H1 (cell line): ENCODE measurements around the gene SNED1. TPM values are rescaled to one million over a fixed set of nuclear protein-coding genes. Genes with fewer than 3 reads are reported as not detected.

Experiments used
- CTCF ChIA-PET: fragments of 300-600 bp; sonication (Branson Sonifier 250); formaldehyde crosslinking; loops from one replicate; lab custom pipeline; 2021; ENCODE audit not compliant: partially characterized antibody; lab: Charles Lee
- POLR2A ChIA-PET: fragments of 300-600 bp; sonication (Branson Sonifier 250); formaldehyde crosslinking; loops from one replicate; lab custom pipeline; 2021; ENCODE audit warnings: inconsistent platforms; ENCODE audit not compliant: partially characterized antibody; lab: Charles Lee
- DNase-seq, 2 experiments: peaks; one replicate each; pipeline versions ENCODE4 v3.0.0 to v3.0.0-alpha.2; 2010 to 2022; ENCODE audit warnings: low spot score in 2 of 2, low read depth in 1 of 2, mixed read lengths in 1 of 2
- FAIRE-seq: peaks from 2 replicates; lab custom pipeline; 2011; peaks lifted over from hg19 to GRCh38; lab: Jason Lieb, UNC
- H2AFZ ChIP-seq: 2 replicates; pipeline ENCODE4 v1.8.1; 2012; ENCODE audit warnings: low read length, inconsistent platforms
- H2AK5ac ChIP-seq: 2 replicates; pipeline ENCODE4 v1.6.1; 2013; ENCODE audit warnings: low read depth, low read length
- H2BK120ac ChIP-seq: replicated peaks from 2 replicates; pipeline ENCODE3; 2013; ENCODE audit warnings: low read depth, low read length, inconsistent platforms
- H2BK12ac ChIP-seq: 2 replicates; pipeline ENCODE4 v1.6.1; 2013; ENCODE audit warnings: low read depth, low read length
- H2BK15ac ChIP-seq: 2 replicates; pipeline ENCODE4 v1.6.1; 2013; ENCODE audit warnings: low read length
- H2BK20ac ChIP-seq: 2 replicates; pipeline ENCODE4 v1.6.1; 2013; ENCODE audit warnings: low read length
- H2BK5ac ChIP-seq: 2 replicates; pipeline ENCODE4 v1.6.1; 2013; ENCODE audit warnings: low read depth, low read length
- H3K14ac ChIP-seq: 2 replicates; pipeline ENCODE4 v1.6.1; 2013; ENCODE audit warnings: inconsistent platforms; ENCODE audit not compliant: insufficient read length
- H3K18ac ChIP-seq: 2 replicates; pipeline ENCODE4 v1.6.1; 2013; ENCODE audit warnings: low read length; ENCODE audit errors: extremely low read depth
- H3K23ac ChIP-seq: 2 replicates; pipeline ENCODE4 v1.6.1; 2013; ENCODE audit warnings: inconsistent platforms; ENCODE audit not compliant: insufficient read length
- H3K23me2 ChIP-seq: 2 replicates; pipeline ENCODE4 v1.6.1; 2013; ENCODE audit warnings: low read depth, low read length
- H3K27ac ChIP-seq: 2 replicates; pipeline ENCODE4 v1.6.1; 2011; ENCODE audit warnings: low read depth, low read length, inconsistent platforms
- H3K27me3 ChIP-seq, 4 experiments: replicated peaks in 1 of 4; 1 replicate in 1 of 4; 2 replicates in 3 of 4; pipeline versions ENCODE4 v1.6.1 to v1.8.1; 2011 to 2013; ENCODE audit warnings: low read length in 3 of 4, mild to moderate bottlenecking in 3 of 4, inconsistent platforms in 2 of 4, mixed read lengths in 2 of 4, moderate library complexity in 1 of 4; ENCODE audit not compliant: control insufficient read depth in 3 of 4, insufficient read depth in 3 of 4; ENCODE audit errors: extremely low read depth in 1 of 4
- H3K36me3 ChIP-seq, 4 experiments: 2 replicates each; pipeline versions ENCODE4 v1.6.1 to v1.8.1; 2011 to 2013; ENCODE audit warnings: mild to moderate bottlenecking in 4 of 4, low read length in 3 of 4, moderate library complexity in 2 of 4, control low read depth in 1 of 4, inconsistent platforms in 1 of 4; ENCODE audit not compliant: insufficient read depth in 4 of 4, control insufficient read depth in 2 of 4
- H3K4ac ChIP-seq: replicated peaks from 2 replicates; pipeline ENCODE3; 2013; ENCODE audit warnings: low read length, low read depth, mixed read lengths, inconsistent platforms; ENCODE audit not compliant: insufficient read length
- H3K4me1 ChIP-seq, 4 experiments: replicated peaks in 1 of 4; 1 replicate in 1 of 4; 2 replicates in 3 of 4; pipeline versions ENCODE4 v1.6.1 to v1.8.1; 2011 to 2013; ENCODE audit warnings: low read length in 3 of 4, inconsistent platforms in 2 of 4, mixed read lengths in 1 of 4; ENCODE audit not compliant: insufficient read depth in 4 of 4, control insufficient read depth in 3 of 4
- H3K4me2 ChIP-seq, 2 experiments: 2 replicates each; pipeline versions ENCODE4 v1.6.1 to v1.8.1; 2011 to 2013; ENCODE audit warnings: low read depth in 2 of 2, low read length in 2 of 2, control low read depth in 1 of 2, inconsistent platforms in 1 of 2, mild to moderate bottlenecking in 1 of 2; ENCODE audit not compliant: insufficient read depth in 1 of 2
- H3K4me3 ChIP-seq, 4 experiments: fragments of 200-600, 300-600 bp in 1 of 4; sonication (generic), shearing (Covaris generic), sonication (Bioruptor Twin) in 1 of 4; 2 replicates each; pipeline versions ENCODE4 v1.5.1 to v1.8.1; 2011 to 2016; ENCODE audit warnings: low read length in 4 of 4, low read depth in 3 of 4, control low read depth in 2 of 4, inconsistent platforms in 2 of 4, mild to moderate bottlenecking in 2 of 4, mixed read lengths in 1 of 4, moderate library complexity in 1 of 4; ENCODE audit not compliant: insufficient read depth in 2 of 4; ENCODE audit errors: extremely low read depth in 1 of 4
- H3K56ac ChIP-seq: replicated peaks from 2 replicates; pipeline ENCODE3; 2013; ENCODE audit warnings: low read depth, mild to moderate bottlenecking, mixed read lengths, low read length, inconsistent platforms; ENCODE audit not compliant: insufficient read length
- H3K79me1 ChIP-seq: 2 replicates; pipeline ENCODE4 v1.6.1; 2013; ENCODE audit warnings: low read depth, low read length, control low read depth
- H3K79me2 ChIP-seq, 2 experiments: 2 replicates each; pipeline versions ENCODE4 v1.6.1 to v1.8.1; 2012 to 2013; ENCODE audit warnings: low read length in 2 of 2, mild to moderate bottlenecking in 2 of 2, inconsistent platforms in 1 of 2; ENCODE audit not compliant: insufficient read depth in 2 of 2, control insufficient read depth in 1 of 2
- H3K9ac ChIP-seq, 4 experiments: replicated peaks in 1 of 4; 1 replicate in 1 of 4; 2 replicates in 3 of 4; pipeline versions ENCODE4 v1.6.1 to v1.8.1; 2011 to 2013; ENCODE audit warnings: low read depth in 3 of 4, low read length in 3 of 4, control low read depth in 2 of 4, mild to moderate bottlenecking in 2 of 4, moderate library complexity in 2 of 4, inconsistent platforms in 1 of 4; ENCODE audit errors: extremely low read depth in 1 of 4
- H3K9me3 ChIP-seq, 2 experiments: 2 replicates each; pipeline versions ENCODE4 v1.6.1 to v1.8.1; 2012 to 2013; ENCODE audit warnings: mild to moderate bottlenecking in 2 of 2, moderate library complexity in 2 of 2, control low read depth in 1 of 2, inconsistent platforms in 1 of 2, low read depth in 1 of 2, low read length in 1 of 2, mixed read lengths in 1 of 2; ENCODE audit not compliant: insufficient read depth in 2 of 2
- H4K20me1 ChIP-seq, 2 experiments: replicated peaks in 1 of 2; 2 replicates each; pipeline versions ENCODE3 to v1.8.1; 2011 to 2013; ENCODE audit warnings: inconsistent platforms in 2 of 2, low read length in 2 of 2, mild to moderate bottlenecking in 1 of 2; ENCODE audit not compliant: insufficient read depth in 2 of 2, control insufficient read depth in 1 of 2
- H4K5ac ChIP-seq: 2 replicates; pipeline ENCODE4 v1.6.1; 2013; ENCODE audit warnings: low read length, low read depth, mixed read lengths, inconsistent platforms; ENCODE audit not compliant: insufficient read length
- H4K8ac ChIP-seq: 2 replicates; pipeline ENCODE4 v1.8.0; 2013; ENCODE audit warnings: mild to moderate bottlenecking, moderate library complexity, low read length, inconsistent platforms; ENCODE audit not compliant: insufficient read depth; ENCODE audit errors: extremely low read depth
- H4K91ac ChIP-seq: replicated peaks from 2 replicates; pipeline ENCODE3; 2013; ENCODE audit warnings: low read length, mixed read lengths, inconsistent platforms; ENCODE audit not compliant: insufficient read length
- CTBP2 ChIP-seq: IDR thresholded peaks from 2 replicates; pipeline ENCODE4 v1.7.0; 2011; ENCODE audit warnings: borderline replicate concordance, mild to moderate bottlenecking, moderate library complexity, mixed read lengths, low read length; ENCODE audit not compliant: insufficient read depth, insufficient read length
- SAP30 ChIP-seq: fragments of 300-600 bp; sonication (generic); IDR thresholded peaks from 2 replicates; pipeline ENCODE4 v1.7.1; 2012; ENCODE audit warnings: low read length, moderate library complexity, mild to moderate bottlenecking, inconsistent platforms; ENCODE audit not compliant: insufficient read depth, insufficient replicate concordance
- WGBS, 2 experiments: shearing (Covaris generic) in 1 of 2; methylation state at CpG; one replicate each; pipeline versions ENCODE4 v1.1.6 to v1.1.7; 2013 to 2015; ENCODE audit warnings: low lambda C conversion rate in 2 of 2, mixed read lengths in 2 of 2, inconsistent platforms in 1 of 2, low coverage in 1 of 2, missing lambda C conversion rate in 1 of 2; ENCODE audit not compliant: insufficient replicate concordance in 2 of 2, insufficient coverage in 1 of 2, insufficient read length in 1 of 2; ENCODE audit errors: extremely low coverage in 1 of 2, missing lambda C conversion rate in 1 of 2; 5-methylcytosine and 5-hydroxymethylcytosine counted together
- polyA plus RNA-seq, 7 experiments: library from polyadenylated mRNA; depleted of rRNA in 3 of 7; stranded (reverse) in 5 of 7; unstranded in 2 of 7; fragments of >200 nt in 5 of 7; fragments of 200-250 nt in 2 of 7; gene quantifications; 1 replicate in 5 of 7; 2 replicates in 1 of 7; 4 replicates in 1 of 7; pipeline versions ENCODE4 v1.2.1 to v1.2.3, GENCODE V29; 2011 to 2013; ENCODE audit warnings: missing spikeins in 2 of 7, mixed read lengths in 2 of 7
- total RNA-seq: library from RNA; stranded (reverse); fragmentation: NEBNext Ultra II Directional; extraction: Animal tissue kit (Norgen Biotek cat#: 25700); gene quantifications from 2 replicates; pipeline ENCODE4 v1.2.1, GENCODE V29; 2021

SNED1 gene
- total and polyA plus RNA-seq, 2 of the 8 experiments (the other 6 are each of a cell fraction or from before 2014, with no cell fraction given) = 1.9 TPM

DNA sequence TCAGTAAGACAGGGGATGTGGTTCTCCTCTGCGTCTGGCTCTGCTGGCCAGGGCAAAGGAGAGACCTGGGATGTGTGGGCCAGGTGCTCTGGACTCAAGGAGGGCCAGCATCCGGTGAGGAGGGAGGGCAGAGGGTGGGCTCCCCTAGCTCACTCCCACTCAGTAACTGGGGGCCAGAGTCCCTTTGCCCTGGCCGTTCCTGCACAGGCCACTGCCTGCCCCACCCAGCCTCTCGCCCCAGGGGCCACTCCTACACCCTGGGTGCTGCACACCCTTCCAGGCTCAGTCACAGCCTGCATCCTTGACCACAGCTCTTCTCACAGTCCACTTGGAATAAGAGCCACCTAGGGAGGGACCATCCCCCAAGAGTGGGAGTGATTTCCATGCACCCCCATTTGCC lies 41.0 kb downstream of the SNED1 start:
- Histone ChIP-seq H2BK12ac (no peak overlapping the region), H3K27me3 (peaks cover 0 to 32% (median 19%) of the 10 kb centered on the region in 4 experiments; a peak in 4 of 7 replicates), H4K91ac (no peak overlapping the region), H3K56ac (no peak overlapping the region), H2BK5ac (no peak overlapping the region), H3K79me2 (no peaks in the 10 kb centered on the region), H2BK120ac (no peak overlapping the region), H3K79me1 (no peaks in the 10 kb centered on the region), H3K36me3 (no peaks in the 10 kb centered on the region), H3K4me2 (no peak overlapping the region), H2AK5ac (no peak overlapping the region), H3K4ac (no peak overlapping the region), H2BK20ac (no peak overlapping the region), H3K23ac (no peak overlapping the region), H3K14ac (no peak overlapping the region), H4K20me1 (no peaks in the 10 kb centered on the region), H3K9ac (no peak overlapping the region), H4K8ac (no peak overlapping the region), H3K27ac (no peak overlapping the region), H3K4me3 (no peak overlapping the region), H3K9me3 (no peaks in the 10 kb centered on the region), H2BK15ac (no peak overlapping the region), H2AFZ (no peak overlapping the region), H3K4me1 (peaks cover 0 to 16% (median 8%) of the 10 kb centered on the region in 4 experiments; a peak in 6 of 7 replicates), H3K23me2 (peaks cover 9% of the 10 kb centered on the region; the same call in 1 of the 2 replicates), H3K18ac (no peak overlapping the region), H4K5ac (no peak overlapping the region)
- 81% methylated on average over 4 of the region's 4 CpGs; no CpG with 5 or more reads in 1 of the 2 experiments for WGBS, 2 experiments
- POLR2A ChIA-PET = no interaction called here
- FAIRE-seq (no peak), DNase-seq (no peak)
- TF ChIP-seq CTBP2 (no peak), SAP30 (no peak)
- CTCF ChIA-PET = no interaction called here
